GM19395 (cell line): ENCODE data around the gene BMP2K.

Experiments used
- ATAC-seq: cut with Tn5 transposase; IDR thresholded peaks from one replicate; pipeline ENCODE4 v1.9.1; 2021; ENCODE audit warnings: mild to moderate bottlenecking, moderate library complexity; ENCODE audit not compliant: unreplicated experiment

Gene BMP2K

DNA sequence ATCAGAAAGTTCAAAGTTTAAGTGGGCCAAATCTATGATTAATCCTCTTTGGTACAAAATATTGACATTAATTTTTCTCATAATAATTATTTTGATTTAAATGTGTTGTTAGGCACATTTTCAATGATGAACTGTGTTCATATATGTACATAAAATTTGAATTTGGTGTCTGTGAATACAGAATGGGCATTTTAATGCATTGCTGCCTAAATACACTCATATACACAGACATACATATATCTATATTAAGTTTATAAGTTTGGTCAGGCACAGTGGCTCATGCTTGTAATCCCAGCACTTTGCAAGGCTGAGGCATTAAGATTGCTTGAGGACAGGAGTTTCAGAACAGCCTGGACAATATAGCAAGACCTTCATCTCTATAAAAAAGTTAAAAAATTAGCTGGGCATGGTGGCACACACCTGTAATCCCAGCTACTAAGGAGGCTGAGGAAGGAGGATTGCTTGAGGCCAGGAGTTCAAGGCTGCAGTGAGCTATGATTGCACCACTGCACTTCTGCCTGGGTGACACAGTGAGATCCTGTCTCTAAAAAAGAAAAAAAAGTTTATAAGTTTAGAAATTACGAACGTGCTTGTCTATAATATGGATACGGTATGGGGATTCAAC lies 12.3 kb upstream of the BMP2K start:
- ATAC-seq: no peak

DNA sequence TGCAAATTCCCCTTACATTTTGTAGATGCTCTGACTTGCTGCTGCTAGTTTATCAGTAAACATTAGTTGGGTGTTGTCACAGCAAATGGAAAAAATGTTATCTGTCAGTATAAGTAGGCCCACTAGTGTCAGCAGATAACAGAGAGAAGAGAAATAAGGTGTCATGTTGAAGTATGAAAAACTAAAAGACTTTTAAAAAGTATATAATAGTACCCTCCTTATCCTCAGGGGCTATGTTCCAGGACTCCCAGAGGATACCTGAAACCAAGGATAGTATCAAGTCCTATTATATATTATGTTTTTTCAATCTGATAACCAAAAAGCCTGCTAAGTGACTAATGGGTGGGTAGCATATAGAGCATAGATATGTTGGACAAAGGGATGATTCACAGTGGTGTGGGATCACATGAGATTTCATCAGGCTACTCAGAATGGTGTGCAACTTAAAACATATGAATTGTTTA lies 11.6 kb upstream of the BMP2K start:
- ATAC-seq: no peak

DNA sequence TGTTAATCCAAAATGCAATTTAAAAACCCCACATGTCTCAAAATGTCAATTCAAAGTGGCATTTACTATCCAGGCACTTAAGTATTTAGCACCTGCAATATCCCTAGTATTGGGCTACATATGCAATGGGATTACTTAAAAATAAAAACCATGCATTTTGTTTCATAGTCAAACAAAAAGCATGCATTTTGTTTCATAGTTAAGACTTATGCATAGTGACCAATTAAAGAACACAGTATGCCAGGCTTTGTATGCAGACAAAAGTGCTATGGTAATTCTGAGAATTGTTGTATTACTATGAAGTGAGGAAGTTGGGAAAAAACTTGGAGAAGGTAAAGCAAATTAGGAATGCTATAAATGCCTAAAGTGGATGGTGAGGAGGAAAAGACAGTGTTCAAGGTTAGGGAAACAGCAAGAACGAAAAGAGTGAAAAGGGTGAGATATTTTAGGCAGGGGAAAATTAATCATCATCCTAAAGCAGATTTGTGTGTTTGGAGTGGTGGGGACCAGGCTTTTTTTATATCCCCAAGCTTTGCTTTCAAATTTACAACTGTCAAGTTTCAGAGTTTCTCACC lies 10.6 kb upstream of the BMP2K start:
- ATAC-seq: no peak

DNA sequence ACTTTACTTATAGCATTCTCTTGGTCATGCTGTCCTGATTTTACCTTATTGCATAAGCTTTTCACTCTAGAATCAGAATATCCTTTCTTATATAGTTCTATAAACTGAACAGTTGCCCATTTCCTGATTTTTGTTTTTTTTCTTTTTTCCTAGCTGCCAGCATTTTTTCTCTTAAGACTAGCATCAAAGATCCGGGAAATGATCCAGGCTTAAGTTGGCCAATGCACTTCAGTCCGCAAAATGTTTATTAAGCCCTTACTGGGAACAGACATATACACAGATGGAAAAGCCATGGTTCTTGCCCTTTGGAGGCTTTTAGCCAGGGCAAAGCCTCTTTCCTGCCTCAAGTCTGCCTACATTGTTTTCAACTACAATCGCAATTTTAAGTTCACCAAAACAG lies 10.1 kb upstream of the BMP2K start:
- ATAC-seq: no peak

DNA sequence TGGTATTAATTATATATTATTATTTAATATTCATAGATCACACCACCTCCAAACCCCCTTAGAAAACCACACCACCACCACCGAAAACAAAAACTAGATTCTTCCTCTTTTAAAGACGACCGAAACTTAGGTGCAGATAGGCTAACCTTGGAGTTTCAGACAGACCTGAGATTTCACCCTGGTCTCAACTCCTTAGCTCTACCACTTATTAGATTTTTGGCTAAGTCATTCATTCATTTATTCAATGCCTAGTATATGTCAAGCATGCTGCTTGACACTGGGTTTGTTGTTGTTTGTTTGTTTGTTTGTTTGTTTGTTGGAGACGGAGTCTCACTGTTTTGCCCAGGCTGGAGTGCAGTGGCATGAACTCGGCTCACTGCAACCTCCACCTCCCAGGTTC lies 9.5 kb upstream of the BMP2K start:
- peak; percentile 91 for ATAC-seq

DNA sequence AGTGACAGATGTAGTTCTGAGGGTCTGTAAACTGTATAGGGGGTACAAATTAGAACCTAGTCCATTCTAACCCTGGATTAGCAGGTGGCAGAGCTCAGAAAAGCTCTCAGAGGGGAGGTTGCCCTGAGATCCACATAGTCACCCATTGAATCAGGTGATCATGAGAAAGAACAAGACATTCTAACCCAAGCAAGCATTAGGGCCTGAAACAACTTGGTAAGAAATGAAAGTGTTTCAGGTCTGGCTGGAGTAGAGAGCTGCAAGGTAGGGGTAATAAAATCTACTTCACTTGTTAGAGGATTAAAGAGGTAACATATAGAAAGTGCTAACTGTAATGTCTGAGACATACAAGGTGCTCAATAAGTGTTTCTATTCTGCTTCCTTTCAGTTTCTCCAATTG lies 8.8 kb upstream of the BMP2K start:
- ATAC-seq: peak; percentile 74

DNA sequence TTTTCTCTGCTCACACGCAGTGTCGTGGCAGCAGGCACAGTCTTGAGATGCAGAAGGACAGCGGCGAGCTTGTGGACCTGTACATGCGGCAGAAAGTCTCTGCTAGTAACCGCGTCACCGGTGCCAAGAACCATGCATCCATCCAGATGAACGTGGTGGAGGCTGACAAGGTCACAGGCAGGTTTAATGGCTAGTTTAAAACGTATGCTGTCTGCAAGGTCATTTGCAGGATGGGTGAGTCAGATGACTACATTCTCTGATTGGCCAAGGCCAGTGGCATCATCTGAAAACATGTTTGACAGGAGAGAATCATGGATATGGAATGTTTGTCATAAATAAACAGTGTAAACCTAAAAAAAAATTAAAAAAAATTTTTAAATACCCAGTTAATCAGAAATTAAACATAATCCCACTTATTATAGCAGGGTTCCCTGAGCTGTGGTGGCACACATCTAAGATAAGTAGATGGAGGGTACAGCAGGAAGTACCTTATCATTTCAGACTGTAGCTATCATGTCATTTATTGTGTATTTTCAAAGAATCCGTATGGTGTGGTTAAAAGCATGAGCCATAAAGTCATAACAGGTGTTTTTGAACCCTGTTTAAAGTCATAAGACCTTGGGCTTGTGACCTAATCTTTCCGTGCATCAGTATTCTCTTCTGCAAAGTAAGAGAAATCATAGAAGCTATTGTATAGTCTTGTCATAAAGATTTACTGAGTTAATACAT lies 7.5 kb upstream of the BMP2K start:
- ATAC-seq: no peak

DNA sequence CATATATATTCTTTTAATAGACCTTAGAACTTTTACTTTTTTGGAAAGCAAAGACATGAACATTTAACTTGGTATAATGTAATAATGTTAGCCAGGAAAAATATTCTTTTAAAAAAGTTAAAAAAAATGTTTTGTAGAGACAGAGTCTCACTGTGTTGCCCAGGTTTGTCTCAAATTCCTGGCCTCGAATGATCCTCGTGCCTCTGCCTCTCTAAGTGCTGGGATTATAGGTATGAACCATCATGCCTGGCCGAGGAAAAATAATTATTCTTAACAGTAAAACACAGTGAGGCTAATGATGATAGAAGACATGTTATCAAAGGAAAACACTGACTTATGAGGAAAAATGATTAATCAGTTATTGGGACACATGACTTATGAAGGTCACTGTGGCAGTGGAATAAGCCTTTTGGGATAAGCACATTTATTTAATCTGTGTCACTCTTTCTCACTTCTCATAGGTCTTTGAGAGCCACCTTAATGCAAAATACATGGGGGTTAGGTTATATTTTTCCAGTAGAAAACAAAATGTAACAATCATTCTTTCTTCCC lies 6.0 kb upstream of the BMP2K start:
- no peak for ATAC-seq

DNA sequence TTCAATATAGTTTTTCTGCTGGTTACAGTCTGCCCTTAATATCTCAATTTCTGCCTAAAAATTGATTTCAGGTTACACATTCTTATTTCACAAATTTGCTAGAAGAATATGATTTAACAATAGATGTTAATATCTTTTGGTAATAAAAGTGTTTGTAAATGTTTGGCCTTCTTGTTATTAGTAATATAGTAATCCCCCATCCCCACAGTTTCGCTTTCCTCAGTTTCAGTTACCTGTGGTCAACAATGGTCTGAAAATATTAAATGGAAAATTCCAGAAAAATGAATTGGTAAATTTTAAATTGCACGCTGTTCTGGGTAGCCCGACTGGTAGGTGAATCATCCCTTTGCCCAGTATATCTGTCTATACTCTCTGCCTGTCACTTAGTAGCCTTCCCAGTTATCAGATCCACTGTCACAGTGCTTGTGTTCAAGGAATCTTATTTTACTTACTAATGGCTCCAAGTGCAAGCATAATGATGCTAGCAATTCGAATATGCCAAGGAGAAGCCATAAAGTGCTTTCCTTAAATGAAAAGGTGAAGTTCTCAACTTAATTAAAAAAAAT lies 3.5 kb upstream of the BMP2K start:
- ATAC-seq: no peak

DNA sequence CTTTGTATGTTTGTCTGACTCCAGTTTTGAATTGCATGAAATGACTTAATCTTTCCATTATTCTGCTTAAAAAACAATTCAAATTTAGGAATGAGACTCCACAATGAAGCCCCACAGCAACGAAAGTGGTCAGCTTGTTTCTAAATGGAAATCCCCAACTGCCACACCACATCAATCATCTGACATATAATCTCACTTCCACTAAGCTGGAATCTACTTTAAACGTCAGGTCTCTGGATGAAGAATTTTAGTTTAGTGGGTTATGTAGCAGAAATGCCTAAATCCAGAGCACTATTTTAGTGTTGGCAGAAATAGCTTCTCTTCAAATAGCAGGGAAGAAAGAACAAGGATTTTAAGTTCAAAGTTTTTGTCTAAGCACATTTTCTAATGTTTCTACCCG lies 1.7 kb upstream of the BMP2K start:
- no peak for ATAC-seq

DNA sequence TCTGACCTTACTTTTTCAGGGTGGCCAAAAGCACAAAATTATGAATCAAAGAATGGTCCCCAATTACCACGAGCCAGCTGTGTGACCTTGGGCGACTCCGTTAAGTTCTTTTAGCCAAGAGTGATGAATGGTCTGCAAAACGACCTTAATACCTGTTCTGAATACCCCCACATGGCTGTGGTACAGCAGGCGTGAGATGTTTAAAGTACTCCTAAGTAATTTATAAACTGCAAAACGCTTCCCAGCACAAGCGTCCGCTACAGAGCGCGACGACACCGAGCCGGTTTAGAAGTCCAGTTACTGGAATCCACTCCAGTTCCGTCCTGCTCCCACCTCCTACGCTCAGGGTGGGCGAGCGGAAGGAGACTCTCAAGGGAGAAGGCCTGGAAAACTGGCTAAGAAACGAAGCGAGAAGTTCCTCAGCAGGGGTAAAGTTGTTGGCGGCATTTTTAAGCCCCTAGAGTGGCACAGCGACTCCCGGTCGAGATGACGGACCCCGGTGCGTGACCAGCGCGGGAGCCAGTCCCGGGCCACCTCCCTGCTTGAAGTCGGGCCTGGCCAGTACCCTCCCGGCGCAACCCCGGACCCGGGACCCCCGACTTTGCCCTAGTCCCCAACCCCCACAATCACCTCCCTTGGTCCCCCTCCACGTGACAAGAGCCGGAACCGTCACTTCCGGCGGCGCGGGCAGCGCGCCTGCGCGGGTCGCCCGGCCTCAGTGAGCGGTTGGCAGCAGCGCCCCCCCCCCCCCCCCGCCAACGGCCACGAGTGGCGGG lies 659 bp upstream of the BMP2K start:
- ATAC-seq: peak; percentile 58

DNA sequence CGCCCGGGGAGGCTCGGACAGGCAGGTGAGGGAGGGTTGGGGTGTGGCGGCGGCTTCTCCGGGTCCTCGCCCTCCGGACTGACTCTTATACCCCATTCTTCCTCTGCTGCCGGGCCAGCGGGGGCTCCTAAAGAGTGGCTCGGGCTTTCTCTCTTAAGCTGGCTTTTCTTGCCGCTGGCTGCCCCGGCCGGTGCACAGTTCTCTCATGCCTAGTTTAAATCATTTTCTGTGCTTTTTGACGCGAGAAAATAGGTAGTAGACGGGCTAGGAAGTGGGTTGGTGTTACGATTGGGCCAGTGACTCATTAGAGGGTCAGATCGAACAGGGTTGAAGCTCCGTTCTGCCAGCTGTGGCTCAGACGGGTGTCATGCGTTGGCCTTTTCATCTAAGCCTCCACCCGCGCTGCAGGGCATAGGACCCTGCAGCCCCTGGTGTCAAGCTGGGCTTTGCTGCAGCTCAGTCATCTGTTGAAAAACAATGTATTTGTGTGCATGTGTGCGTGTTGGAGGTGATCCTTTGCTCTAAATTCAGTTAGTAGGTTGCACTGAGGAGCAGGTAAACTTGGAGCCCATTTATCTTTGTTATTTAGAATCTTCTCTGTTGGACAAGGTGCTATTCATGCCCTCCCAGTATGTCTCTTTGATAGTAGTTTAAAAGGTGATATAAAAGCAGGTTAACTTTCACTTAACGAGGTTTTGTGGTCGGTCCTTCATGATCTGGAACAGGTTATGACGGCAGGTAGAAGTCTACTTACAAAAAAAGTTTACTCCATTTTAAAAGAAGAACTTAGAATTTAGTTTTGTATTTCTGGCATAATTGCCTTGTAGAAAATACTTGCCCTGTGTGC lies 802 bp downstream of the BMP2K start:
- peak; percentile 38 for ATAC-seq

DNA sequence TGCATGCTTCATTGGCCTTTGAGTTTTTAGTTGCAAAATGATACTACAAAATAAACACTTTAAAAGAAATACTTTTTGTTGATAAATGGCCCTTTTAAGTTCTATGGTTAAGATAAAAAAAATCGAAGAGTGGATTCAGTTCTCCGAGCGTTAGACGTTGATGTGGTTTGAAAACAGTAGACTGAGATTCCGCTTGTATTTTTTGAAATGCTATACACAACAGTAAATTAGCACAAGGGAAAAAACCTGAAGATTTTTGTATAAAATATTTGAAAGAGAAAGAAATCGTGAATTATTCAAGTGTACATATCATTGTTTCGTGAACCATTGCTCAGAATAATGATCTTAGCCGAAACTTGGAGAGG lies 1.4 kb downstream of the BMP2K start:
- no peak for ATAC-seq

DNA sequence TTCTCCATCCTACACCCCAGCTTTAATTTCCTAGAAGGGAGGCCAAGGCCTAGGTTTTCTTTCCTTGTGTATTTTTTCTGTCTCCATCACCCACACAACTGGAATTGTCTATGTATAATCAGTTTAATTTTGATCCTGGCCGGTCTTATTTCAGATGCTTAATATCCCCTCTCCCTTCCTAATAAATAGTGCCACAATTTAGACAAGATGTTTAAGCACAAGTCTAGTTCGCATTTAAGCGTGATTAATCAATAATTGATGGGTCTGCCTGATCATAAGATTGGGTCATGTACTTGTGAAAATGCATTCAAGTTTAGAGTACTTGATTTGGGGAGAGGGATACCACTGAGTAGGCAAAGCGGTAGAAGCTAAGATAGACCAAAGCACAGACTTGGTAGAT lies 2.4 kb downstream of the BMP2K start:
- no peak for ATAC-seq

DNA sequence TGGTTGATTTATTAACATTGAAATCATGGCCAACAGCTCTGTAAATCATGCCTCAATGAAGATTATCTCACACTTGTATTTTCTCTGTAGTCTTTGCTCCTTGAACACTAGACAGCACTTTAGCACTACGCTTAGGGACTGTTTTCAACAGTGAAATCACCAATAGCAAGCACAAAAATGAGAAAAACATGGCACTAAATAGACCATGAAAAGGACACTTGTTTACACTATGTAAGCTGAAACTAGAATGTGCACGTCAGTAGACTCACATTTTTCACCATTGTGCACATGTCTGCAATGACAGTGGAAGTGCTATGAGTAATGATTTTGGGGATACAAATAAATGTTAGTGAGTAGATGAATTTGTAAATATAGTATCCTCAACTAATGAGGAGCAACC lies 3.1 kb downstream of the BMP2K start:
- peak; percentile 27 for ATAC-seq

DNA sequence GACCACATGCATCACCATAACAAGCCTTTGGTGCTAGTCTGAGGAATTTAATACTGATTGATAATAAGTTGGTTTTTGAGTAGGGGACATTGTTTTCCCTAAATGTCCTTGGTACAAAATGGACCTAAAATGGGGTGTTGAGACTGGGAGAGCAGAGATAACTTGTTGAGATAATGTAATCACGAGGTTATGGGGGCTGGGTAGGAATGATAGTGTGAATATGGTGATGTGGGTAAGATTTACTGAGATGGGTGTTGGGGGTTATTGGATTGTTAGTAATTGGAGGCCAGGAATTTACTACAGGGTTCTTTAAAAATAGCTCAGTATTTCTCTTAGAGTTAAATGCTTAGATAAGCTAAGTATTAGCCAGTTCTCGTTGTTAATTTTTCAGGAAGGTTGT lies 3.9 kb downstream of the BMP2K start:
- ATAC-seq: no peak

DNA sequence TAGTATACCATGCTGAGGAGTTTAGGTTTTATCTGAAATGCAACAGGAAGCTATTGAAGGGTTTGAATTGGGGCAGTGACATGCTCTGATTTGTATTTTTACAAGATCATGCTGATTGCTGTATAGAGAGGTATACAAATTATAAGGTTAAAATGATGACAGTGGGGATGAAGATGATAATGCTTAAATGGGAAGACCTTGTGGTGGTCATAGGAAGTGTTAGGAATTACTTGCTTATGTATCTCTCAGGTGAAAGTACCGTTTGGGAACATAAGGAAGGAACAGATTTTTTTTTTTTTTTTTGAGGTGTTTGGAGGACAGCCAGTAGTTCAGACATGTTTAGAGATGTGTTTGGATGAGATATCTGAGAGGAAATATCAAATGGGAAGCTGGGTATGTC lies 5.0 kb downstream of the BMP2K start:
- no peak for ATAC-seq

DNA sequence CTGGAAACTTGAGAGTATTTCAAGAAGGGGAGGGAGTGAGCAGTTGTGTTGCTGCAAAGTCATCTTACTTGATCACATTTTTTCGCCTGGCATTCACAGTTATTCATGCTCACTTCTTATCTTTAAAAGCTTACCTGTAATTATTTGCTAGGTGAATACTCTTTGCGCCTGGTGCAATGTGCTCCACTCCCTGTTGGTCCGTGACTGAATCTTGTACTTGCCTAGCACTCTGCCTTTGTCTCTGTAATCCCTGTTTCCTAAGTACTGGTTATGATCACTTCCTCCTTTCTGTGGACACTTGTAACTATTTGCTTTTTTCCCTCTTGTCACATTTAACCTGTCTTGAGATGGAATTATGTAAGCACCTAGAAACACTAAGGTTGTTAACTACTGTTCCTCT lies 5.8 kb downstream of the BMP2K start:
- ATAC-seq: no peak

DNA sequence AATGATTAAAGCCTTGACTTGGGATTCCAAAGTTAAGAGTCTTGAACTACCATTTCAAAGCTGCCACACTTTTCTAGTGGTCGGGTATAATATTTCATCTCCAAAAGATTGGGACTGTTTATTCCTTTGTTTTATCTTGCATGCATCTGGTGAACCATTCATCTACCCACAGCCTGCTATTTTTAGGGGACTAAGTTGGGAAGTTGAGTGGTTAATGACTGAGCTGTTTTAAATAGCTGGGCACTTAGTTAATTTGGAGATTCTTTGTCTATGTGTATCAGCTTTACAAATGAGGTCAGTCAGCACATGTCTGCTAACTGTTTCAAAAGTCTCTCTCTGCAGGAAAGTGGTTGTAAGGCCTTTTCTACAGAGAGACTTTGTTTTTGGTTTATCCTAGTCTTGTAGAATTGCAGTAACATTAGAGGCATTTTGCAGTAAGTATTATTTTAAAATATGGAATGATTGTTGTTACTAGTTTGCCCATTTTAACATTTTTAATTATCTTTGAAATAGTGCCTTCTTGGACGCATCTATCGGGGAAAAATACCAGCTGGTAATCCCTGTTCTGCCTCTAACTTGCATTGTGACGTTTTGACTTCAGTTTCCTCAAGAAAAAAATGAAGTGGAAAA lies 8.2 kb downstream of the BMP2K start:
- no peak for ATAC-seq
